ENCODE data around the gene NTF4.

NTF4 gene, protein sequence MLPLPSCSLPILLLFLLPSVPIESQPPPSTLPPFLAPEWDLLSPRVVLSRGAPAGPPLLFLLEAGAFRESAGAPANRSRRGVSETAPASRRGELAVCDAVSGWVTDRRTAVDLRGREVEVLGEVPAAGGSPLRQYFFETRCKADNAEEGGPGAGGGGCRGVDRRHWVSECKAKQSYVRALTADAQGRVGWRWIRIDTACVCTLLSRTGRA

DNA sequence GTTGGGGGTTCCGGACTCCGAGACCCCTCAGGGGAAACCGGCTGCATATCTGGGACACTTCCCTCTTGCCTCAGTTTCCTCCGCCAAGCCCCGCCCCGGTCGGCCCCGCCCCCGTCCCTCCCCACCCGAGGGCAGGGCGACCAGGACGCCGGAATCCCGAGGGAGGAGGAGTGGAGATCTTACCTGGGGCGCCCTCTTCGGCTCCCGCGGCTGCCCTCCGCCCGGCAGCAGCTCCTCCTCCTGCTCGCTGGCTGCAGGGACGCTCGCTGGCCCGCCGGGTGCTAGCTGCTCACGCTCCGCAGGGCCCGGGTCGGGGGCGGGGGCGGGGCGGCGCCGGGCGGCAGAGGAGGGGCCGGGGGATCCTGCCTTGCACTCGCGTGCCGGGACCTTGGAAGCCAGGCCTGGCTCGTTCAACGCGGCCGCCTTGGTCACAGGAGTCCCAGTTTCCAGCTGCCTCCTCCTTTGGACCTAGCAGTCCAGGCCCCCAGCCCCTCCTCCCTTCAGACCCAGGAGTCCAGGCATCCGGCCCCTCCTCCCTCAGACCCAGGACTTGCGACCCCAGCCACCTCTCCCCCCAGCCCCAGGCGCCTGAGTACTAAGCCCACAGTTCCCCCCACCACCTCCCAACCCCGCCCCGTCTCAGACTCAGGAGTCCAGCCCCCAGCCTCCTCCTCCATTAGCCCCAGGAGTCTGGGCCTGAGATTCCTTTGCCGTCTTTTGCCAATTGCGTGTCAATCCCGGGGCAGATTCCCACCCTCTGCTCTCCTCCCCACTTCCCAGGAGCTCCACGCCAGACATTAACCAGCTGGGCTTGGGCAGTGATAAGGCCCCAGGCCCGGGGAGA lies at the start of gene NTF4:
Gene NTF4 (minus strand): TSS at position 51 of the 844 bp plus-strand sequence. CDS start 2,821 bp downstream, outside the sequence.
- peaks cover 45% of the 10 kb centered on the region for H3K27me3 ChIP-seq (ENCODE audit: control insufficient read depth, insufficient read depth, low read length)
- H3K4me3 ChIP-seq (ENCODE audit: low read depth, low read length), result peak within 1 kb of the TSS; percentile 43
- H3K9ac ChIP-seq (ENCODE audit: low read depth, low read length), result peak within 1 kb of the TSS; percentile 65
- peaks cover 9% of the 10 kb centered on the region for H3K4me1 ChIP-seq (ENCODE audit: control insufficient read depth, insufficient read depth, low read length)
- H3K9me3 ChIP-seq (ENCODE audit: control insufficient read depth, insufficient read depth, low read length), result no peaks in the 10 kb centered on the region
- H3K36me3 ChIP-seq (ENCODE audit: control insufficient read depth, insufficient read depth, low read length), result no peaks in the 10 kb centered on the region

DNA sequence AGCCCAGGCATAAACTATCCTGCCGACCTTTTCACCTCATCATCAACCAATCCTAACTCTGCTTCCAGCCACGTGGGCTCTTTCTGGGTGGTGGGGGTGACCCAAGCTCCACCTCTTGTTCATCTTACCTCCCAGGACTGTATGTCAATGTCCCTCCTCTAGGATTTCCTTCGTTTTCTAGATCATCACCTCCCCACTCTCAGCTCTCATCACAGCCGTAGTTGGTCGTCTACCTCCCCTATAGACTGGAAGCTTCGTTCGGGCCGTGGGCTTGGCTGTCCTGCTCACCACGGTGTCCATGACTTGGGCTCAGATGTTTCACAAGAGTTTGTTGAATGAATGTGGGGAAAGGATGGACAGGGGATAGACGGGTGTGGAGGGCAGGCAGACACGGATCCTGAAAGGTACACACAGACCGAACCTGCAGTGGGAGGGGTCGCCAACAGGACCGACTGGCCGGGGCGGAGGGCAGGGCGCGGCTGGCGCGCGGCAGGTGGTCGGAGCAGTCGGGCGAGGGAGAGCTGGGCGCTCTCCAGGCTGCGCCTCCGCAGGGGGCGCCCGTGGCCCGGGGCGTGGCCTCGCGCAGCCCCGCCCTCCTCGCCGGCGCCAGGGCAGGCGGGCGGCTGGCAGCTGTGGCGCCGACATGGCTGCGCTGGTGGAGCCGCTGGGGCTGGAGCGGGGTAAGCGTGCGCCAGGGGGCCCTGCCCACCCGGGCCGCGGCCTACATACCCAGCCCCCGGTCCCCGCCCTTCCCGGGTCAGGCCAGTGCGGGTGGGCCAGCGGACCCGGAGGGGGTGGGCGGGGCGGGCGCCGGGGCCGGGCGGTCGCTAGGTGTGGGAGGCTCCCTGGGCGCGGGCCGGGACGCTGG lies 49.4 kb upstream of the NTF4 start, which contains the start of gene LIN7B:
Gene LIN7B (plus strand): TSS at position 609 of the 868 bp plus-strand sequence. CDS start 35 bp downstream, at position 644.
- no peak within 1 kb of the TSS for H3K9ac ChIP-seq (ENCODE audit: low read depth, low read length)
- H3K9me3 ChIP-seq (ENCODE audit: control insufficient read depth, insufficient read depth, low read length), result no peaks in the 10 kb centered on the region
- H3K4me1 ChIP-seq (ENCODE audit: control insufficient read depth, insufficient read depth, low read length), result no peaks in the 10 kb centered on the region
- H3K36me3 ChIP-seq (ENCODE audit: control insufficient read depth, insufficient read depth, low read length), result peaks cover 2% of the 10 kb centered on the region
- H3K27me3 ChIP-seq (ENCODE audit: control insufficient read depth, insufficient read depth, low read length), result peaks cover 5% of the 10 kb centered on the region
- peak within 1 kb of the TSS; percentile 66 for H3K4me3 ChIP-seq (ENCODE audit: low read depth, low read length)

GRCh38 chr19:49111218-49111998 lies 46.8 kb upstream of the NTF4 start:
- peaks cover 25% of the 10 kb centered on the region for H3K36me3 ChIP-seq (ENCODE audit: control insufficient read depth, insufficient read depth, low read length)
- H3K9me3 ChIP-seq (ENCODE audit: control insufficient read depth, insufficient read depth, low read length), result no peaks in the 10 kb centered on the region
- H3K4me3 ChIP-seq (ENCODE audit: low read depth, low read length), result no peak overlapping the region
- peaks cover 5% of the 10 kb centered on the region for H3K27me3 ChIP-seq (ENCODE audit: control insufficient read depth, insufficient read depth, low read length)
- H3K9ac ChIP-seq (ENCODE audit: low read depth, low read length), result no peak overlapping the region
- no peaks in the 10 kb centered on the region for H3K4me1 ChIP-seq (ENCODE audit: control insufficient read depth, insufficient read depth, low read length)

- Histone ChIP-seq H3K36me3 (ENCODE audit: control insufficient read depth, insufficient read depth, low read length) (peaks cover 25% of the 10 kb centered on the region), H3K27me3 (ENCODE audit: control insufficient read depth, insufficient read depth, low read length) (peaks cover 5% of the 10 kb centered on the region), H3K9ac (ENCODE audit: low read depth, low read length) (no peak overlapping the region), H3K4me1 (ENCODE audit: control insufficient read depth, insufficient read depth, low read length) (no peaks in the 10 kb centered on the region), H3K4me3 (ENCODE audit: low read depth, low read length) (no peak overlapping the region), H3K9me3 (ENCODE audit: control insufficient read depth, insufficient read depth, low read length) (no peaks in the 10 kb centered on the region)
Measured at GRCh38 chr19:49110567-49110966, 45.9 kb upstream of the NTF4 start.

- H3K27me3 ChIP-seq (ENCODE audit: control insufficient read depth, insufficient read depth, low read length), result no peaks in the 10 kb centered on the region
- no peak overlapping the region for H3K9ac ChIP-seq (ENCODE audit: low read depth, low read length)
- H3K4me1 ChIP-seq (ENCODE audit: control insufficient read depth, insufficient read depth, low read length), result no peaks in the 10 kb centered on the region
- peaks cover 32% of the 10 kb centered on the region for H3K36me3 ChIP-seq (ENCODE audit: control insufficient read depth, insufficient read depth, low read length)
- H3K4me3 ChIP-seq (ENCODE audit: low read depth, low read length), result no peak overlapping the region
- H3K9me3 ChIP-seq (ENCODE audit: control insufficient read depth, insufficient read depth, low read length), result no peaks in the 10 kb centered on the region
Measured at GRCh38 chr19:49109569-49110233, 45.1 kb upstream of the NTF4 start.

DNA sequence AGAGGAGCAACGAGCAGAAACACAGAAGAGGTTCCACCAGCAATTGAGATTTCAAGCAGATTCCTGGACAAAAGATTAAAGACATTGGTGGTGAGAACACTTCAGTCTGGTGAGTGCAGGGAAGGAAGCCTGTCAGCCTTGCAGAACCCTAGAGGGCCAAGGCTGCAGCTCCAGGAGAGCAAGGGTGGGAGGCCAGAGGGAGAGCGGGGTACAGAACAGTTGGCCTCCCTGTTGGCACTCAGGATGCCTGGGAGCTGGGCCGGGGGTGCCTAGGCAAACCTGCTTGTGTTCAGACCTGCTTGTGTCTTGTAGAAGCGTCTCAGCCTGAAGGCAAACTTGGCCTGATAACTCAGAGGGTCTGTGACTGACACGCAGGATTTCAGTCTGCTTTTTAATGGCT lies 44.4 kb upstream of the NTF4 start:
- Histone ChIP-seq H3K27me3 (ENCODE audit: control insufficient read depth, insufficient read depth, low read length) (no peaks in the 10 kb centered on the region), H3K9ac (ENCODE audit: low read depth, low read length) (peak overlapping the region; percentile 2), H3K36me3 (ENCODE audit: control insufficient read depth, insufficient read depth, low read length) (peaks cover 38% of the 10 kb centered on the region), H3K9me3 (ENCODE audit: control insufficient read depth, insufficient read depth, low read length) (no peaks in the 10 kb centered on the region), H3K4me3 (ENCODE audit: low read depth, low read length) (no peak overlapping the region), H3K4me1 (ENCODE audit: control insufficient read depth, insufficient read depth, low read length) (no peaks in the 10 kb centered on the region)

- Histone ChIP-seq H3K27me3 (ENCODE audit: control insufficient read depth, insufficient read depth, low read length) (no peaks in the 10 kb centered on the region), H3K9me3 (ENCODE audit: control insufficient read depth, insufficient read depth, low read length) (no peaks in the 10 kb centered on the region), H3K36me3 (ENCODE audit: control insufficient read depth, insufficient read depth, low read length) (peaks cover 49% of the 10 kb centered on the region), H3K9ac (ENCODE audit: low read depth, low read length) (no peak overlapping the region), H3K4me1 (ENCODE audit: control insufficient read depth, insufficient read depth, low read length) (no peaks in the 10 kb centered on the region), H3K4me3 (ENCODE audit: low read depth, low read length) (no peak overlapping the region)
Measured at GRCh38 chr19:49107625-49108459, 43.2 kb upstream of the NTF4 start.

- H3K9me3 ChIP-seq (ENCODE audit: control insufficient read depth, insufficient read depth, low read length), result no peaks in the 10 kb centered on the region
- no peaks in the 10 kb centered on the region for H3K4me1 ChIP-seq (ENCODE audit: control insufficient read depth, insufficient read depth, low read length)
- H3K9ac ChIP-seq (ENCODE audit: low read depth, low read length), result no peak overlapping the region
- no peak overlapping the region for H3K4me3 ChIP-seq (ENCODE audit: low read depth, low read length)
- peaks cover 56% of the 10 kb centered on the region for H3K36me3 ChIP-seq (ENCODE audit: control insufficient read depth, insufficient read depth, low read length)
- H3K27me3 ChIP-seq (ENCODE audit: control insufficient read depth, insufficient read depth, low read length), result no peaks in the 10 kb centered on the region
Measured at GRCh38 chr19:49106648-49107135, 42.1 kb upstream of the NTF4 start.

DNA sequence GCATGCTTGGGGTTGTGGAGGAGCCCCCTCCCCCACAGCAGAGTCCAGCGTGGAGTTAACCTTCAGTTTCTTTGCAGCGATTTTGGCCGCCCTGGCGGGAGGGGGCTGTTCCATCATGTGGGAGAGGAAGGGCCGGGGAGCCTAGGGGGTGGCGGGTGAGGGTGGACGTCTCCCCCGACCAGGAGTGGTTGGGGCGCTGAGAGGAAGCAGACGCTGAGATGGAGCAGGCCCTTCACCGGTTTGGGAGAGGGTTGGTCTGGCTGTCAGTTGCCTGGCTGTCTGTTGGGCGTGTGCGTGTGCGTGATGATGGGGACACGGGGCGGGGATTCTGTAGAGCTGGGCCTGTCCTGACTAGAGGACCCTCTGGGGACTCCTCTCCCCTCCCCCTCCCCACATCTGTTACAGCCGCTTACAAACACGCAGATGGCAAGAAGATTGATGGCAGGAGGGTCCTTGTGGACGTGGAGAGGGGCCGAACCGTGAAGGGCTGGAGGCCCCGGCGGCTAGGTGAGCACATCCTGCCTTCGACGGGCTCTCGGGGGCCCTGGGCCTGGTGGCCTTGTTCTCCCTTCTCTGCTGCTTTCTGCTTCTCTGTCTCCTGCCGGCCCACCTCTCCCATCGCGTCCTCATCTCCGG lies 39.7 kb upstream of the NTF4 start:
- H3K36me3 ChIP-seq (ENCODE audit: control insufficient read depth, insufficient read depth, low read length), result peaks cover 74% of the 10 kb centered on the region
- H3K4me1 ChIP-seq (ENCODE audit: control insufficient read depth, insufficient read depth, low read length), result no peaks in the 10 kb centered on the region
- H3K9ac ChIP-seq (ENCODE audit: low read depth, low read length), result no peak overlapping the region

More for the DNA sequence above, 39.7 kb upstream of the NTF4 start:
- no peaks in the 10 kb centered on the region for H3K27me3 ChIP-seq (ENCODE audit: control insufficient read depth, insufficient read depth, low read length)
- no peaks in the 10 kb centered on the region for H3K9me3 ChIP-seq (ENCODE audit: control insufficient read depth, insufficient read depth, low read length)
- H3K4me3 ChIP-seq (ENCODE audit: low read depth, low read length), result no peak overlapping the region
